GM12872 (cell line): Measurements from ENCODE around the gene NOL7.
A peak's percentile ranks its signal among the peaks of the same experiment; 100 is the strongest.

Source experiments
- TF ChIP-seq, protein P1 (sequence below): IDR thresholded peaks from 3 replicates; pipeline ENCODE4 v1.5.1; 2011; ENCODE audit warnings: low read depth, mild to moderate bottlenecking, low read length, moderate library complexity; ENCODE audit not compliant: insufficient read depth

NOL7 gene

DNA sequence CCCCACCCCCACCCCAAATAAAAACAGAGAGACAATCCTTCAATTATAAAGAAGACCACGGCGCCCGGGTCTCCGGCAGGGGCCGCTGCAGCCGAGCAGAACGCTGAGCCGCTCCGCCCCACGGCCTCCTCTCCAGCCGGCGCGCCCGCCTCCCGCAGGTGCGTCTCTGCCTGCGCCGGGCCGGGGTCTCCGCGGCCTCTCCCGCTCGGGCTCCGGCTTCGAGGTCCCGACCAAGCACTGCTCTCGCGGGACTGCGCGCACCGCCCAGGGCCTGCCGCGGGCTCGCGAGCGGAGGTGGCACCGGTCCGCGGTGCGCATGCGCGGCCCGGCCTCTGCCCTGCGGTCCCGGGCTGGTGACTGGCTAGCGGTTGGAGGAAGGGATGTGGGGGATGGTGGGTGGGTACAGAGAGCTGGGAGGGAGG, 41.0 kb upstream of the NOL7 start:
- TF ChIP-seq, protein P1, sequence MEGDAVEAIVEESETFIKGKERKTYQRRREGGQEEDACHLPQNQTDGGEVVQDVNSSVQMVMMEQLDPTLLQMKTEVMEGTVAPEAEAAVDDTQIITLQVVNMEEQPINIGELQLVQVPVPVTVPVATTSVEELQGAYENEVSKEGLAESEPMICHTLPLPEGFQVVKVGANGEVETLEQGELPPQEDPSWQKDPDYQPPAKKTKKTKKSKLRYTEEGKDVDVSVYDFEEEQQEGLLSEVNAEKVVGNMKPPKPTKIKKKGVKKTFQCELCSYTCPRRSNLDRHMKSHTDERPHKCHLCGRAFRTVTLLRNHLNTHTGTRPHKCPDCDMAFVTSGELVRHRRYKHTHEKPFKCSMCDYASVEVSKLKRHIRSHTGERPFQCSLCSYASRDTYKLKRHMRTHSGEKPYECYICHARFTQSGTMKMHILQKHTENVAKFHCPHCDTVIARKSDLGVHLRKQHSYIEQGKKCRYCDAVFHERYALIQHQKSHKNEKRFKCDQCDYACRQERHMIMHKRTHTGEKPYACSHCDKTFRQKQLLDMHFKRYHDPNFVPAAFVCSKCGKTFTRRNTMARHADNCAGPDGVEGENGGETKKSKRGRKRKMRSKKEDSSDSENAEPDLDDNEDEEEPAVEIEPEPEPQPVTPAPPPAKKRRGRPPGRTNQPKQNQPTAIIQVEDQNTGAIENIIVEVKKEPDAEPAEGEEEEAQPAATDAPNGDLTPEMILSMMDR: peak; percentile 41; the same call in 2 of the 3 replicates

DNA sequence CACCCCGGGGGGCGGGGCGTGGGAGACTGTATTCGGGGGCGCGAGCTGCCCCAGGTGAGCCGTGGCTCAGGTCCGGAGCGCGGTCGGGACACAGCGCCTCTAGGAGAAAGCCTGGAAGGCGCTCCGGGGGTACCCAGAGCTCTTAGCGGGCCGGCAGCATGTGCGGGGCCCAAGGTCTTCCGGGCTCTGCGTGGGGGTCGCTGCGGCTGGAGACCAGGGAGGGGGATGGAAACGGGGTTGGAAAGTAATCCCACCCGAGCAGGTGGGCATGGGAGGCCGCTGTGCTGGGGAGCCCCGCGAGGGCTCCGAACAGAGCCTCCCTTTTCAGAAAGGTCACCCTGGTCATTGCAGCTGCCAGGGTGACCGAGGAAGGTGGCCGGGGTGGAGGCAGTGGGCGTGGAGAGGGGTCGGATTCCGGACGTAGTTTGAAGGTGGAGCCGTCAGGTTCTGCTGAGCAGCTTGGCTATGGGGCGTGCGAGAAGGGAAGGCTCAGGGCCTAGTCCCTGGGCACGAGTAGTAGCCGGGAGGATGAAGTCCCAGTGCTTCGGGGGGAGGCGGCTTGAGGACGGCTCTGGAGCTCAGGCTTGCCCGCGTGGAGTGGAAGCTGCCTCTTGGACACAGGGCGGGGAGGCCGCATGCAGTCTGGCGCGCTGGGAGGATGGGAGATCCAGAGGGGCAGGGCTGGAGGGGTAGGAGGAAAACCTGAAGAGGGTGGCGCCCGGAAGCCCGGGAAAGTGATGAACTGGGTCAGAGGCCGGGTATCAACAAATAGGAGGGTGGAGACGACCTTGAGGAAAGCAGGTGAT, 40.4 kb upstream of the NOL7 start, which contains the start of gene SIRT5:
Gene SIRT5, plus strand, starts transcription at position 31 of the 806 bp plus-strand sequence. CDS start 9,510 bp downstream, outside the sequence.
- TF ChIP-seq, protein P1: 0 out of 3 replicates have a peak, but pooled peaks have one; percentile 72

DNA sequence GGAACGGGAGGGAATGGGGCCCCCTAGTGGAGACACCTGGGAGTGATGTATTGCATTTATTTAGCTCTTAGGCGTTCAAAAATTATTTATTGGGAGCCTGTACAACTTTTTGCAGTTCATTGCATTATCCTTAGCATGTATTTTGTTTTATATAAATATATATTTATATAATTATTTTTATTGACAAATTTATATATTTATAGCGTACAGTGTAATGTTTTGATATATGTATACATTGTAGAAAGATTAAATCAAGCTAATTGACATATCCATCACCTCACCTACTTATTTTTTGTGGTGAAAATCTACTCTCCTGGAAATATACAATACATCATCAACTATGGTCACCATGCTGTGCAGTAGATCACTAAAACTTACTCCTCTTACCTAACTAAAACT, 39.8 kb upstream of the NOL7 start:
- TF ChIP-seq, protein P1: no peak; the same call in none of the 3 replicates

DNA sequence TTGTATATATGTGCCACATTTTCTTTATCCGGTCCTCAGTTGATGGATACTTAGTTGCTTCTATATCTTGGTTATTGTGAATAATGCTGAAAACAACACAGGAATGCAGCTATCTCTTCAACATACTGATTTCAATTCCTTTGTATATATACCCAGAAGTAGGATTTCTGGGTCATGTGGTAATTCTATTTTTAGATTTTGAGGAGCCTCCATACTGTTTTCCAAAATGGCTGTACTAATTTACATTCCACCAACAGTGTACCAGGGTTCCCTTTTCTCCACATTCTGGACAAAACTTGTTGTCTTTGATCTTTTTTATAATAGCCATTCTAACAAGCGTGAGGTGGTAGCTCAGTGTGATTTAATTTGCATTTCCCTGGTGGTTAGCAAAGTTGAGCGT, 39.1 kb upstream of the NOL7 start:
- TF ChIP-seq, protein P1: no peak

DNA sequence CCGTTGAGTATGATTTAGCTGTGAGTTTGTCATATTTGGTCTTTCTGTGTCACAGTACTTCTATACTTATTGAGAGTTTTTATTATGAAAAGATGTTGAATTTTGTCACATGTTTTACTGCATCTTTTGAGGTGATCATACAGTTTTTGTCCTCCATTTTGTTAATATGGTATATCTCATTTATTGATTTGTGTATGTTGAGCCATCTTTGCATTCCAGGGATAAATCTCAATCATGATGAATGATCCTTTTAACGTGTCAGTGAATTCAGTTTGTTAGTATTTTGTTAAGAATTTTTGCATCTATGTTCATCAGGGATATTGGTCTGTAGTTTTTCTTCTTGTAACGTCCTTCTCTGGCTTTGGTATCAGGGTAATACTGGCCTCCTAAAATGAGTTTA, 37.2 kb upstream of the NOL7 start:
- TF ChIP-seq, protein P1: no peak

DNA sequence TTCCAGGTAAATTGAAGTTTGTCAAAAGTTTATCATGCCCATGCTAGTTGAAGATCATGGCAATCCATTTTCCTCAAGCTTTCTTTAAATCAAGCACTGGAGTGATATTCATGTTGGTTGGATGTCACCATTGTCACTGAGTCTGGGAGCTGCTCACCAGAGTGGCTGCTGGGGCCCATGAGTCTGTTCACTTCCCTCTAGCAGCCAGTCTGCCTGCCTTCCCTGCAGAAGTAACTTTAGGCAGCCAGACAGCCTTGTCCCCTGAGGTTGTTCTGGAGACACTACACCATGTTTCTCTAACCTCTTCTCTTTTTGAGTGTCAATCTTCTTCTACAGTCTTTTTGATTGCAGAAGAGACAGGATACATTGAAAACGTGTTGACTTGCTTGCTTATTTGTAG, 35.2 kb upstream of the NOL7 start:
- TF ChIP-seq, protein P1: no peak

DNA sequence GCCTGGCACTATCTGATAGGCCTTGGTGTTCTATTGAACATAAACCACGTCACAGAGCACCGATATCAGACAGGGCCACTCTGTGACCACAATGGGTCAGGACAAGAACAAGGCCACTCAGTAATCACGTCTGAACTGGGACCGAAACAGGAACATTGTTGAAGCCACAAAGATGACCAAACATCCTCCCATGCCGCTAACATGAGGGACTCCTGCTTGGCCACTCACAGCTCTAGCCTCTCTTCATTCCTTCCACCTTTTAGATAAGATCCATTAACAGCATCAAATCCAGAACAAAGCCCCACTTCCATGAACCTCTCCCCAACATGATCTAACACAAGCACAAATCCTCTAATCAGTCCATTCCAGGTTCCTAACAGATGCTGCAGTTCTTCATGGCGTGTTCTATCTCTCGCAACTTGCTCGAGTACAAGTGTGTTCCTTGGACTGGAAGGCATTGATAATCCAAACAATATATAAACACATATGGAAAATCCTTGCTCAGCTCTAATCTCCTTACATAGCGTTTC, 33.4 kb upstream of the NOL7 start:
- TF ChIP-seq, protein P1: no peak
